Neural crest cell (in vitro differentiated cells): Measurements from ENCODE around the gene ADAMTSL1. TPM values are rescaled to one million over a fixed set of nuclear protein-coding genes. Genes with fewer than 3 reads are reported as not detected.

Source experiments
- DNase-seq: peaks from one replicate; pipeline ENCODE4 v3.0.0; 2021; ENCODE audit warnings: low read depth, mixed read lengths, low spot score
- H3K27ac Mint-ChIP-seq: one replicate; pipeline ENCODE4 v1.8.0; 2021; ENCODE audit warnings: mild to moderate bottlenecking, mixed read lengths; ENCODE audit not compliant: unreplicated experiment
- H3K27me3 Mint-ChIP-seq: 2 replicates; pipeline ENCODE4 v1.8.0; 2021; ENCODE audit warnings: low read depth, mild to moderate bottlenecking, mixed read lengths
- H3K36me3 Mint-ChIP-seq: 2 replicates; pipeline ENCODE4 v1.8.0; 2021; ENCODE audit warnings: low read depth, mild to moderate bottlenecking, mixed read lengths
- H3K4me1 Mint-ChIP-seq: 2 replicates; pipeline ENCODE4 v1.8.0; 2021; ENCODE audit warnings: mixed read lengths
- H3K4me3 Mint-ChIP-seq: one replicate; pipeline ENCODE4 v1.8.0; 2021; ENCODE audit warnings: mild to moderate bottlenecking, mixed read lengths
- H3K9me3 Mint-ChIP-seq: 2 replicates; pipeline ENCODE4 v1.8.0; 2021; ENCODE audit warnings: mixed read lengths
- microRNA-seq: library from miRNA; unstranded; fragments of <30 nt; microRNA quantifications from one replicate; pipeline ENCODE4, GENCODE V29; 2020
- total RNA-seq: library from RNA; stranded (reverse); gene quantifications from 2 replicates; pipeline ENCODE4 v1.2.1, GENCODE V29; 2021
- TF ChIP-seq, protein P1 (sequence below): fragments of 200-600 bp; sonication (generic); conservative IDR thresholded peaks from 2 replicates; pipeline ENCODE4 v1.5.0; 2021; ENCODE audit warnings: antibody characterized with exemption, mild to moderate bottlenecking

The ADAMTSL1 gene
- total RNA-seq, 1 donor from 2014 or later: 2.3 TPM

DNA sequence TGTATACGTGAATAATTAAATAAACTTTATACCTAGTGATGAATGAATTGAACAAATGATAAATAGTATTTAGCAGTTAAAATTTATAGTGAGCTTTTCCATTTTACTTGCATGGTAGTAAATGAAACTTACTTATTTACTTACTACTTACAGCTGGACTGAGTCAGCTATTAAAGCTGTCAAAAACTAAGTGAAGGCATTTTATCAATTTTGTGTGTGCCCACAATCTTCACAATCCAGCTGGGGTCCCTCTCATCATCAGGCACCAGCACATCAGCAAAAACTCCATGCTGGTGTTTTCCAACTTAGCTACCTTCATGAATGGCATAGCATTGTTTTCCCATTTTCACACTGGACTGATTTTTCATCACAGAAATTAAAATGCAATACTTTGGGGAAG lies 478.0 kb downstream of the ADAMTSL1 start:
- TF ChIP-seq, protein P1, sequence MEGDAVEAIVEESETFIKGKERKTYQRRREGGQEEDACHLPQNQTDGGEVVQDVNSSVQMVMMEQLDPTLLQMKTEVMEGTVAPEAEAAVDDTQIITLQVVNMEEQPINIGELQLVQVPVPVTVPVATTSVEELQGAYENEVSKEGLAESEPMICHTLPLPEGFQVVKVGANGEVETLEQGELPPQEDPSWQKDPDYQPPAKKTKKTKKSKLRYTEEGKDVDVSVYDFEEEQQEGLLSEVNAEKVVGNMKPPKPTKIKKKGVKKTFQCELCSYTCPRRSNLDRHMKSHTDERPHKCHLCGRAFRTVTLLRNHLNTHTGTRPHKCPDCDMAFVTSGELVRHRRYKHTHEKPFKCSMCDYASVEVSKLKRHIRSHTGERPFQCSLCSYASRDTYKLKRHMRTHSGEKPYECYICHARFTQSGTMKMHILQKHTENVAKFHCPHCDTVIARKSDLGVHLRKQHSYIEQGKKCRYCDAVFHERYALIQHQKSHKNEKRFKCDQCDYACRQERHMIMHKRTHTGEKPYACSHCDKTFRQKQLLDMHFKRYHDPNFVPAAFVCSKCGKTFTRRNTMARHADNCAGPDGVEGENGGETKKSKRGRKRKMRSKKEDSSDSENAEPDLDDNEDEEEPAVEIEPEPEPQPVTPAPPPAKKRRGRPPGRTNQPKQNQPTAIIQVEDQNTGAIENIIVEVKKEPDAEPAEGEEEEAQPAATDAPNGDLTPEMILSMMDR: no peak
- DNase-seq: no peak
- H3K4me1 Mint-ChIP-seq: no peaks in the 10 kb centered on the region
- H3K27ac Mint-ChIP-seq: no peak overlapping the region
- no peak overlapping the region for H3K4me3 Mint-ChIP-seq
- no peaks in the 10 kb centered on the region for H3K27me3 Mint-ChIP-seq
- H3K9me3 Mint-ChIP-seq: no peaks in the 10 kb centered on the region
- H3K36me3 Mint-ChIP-seq: no peaks in the 10 kb centered on the region

DNA sequence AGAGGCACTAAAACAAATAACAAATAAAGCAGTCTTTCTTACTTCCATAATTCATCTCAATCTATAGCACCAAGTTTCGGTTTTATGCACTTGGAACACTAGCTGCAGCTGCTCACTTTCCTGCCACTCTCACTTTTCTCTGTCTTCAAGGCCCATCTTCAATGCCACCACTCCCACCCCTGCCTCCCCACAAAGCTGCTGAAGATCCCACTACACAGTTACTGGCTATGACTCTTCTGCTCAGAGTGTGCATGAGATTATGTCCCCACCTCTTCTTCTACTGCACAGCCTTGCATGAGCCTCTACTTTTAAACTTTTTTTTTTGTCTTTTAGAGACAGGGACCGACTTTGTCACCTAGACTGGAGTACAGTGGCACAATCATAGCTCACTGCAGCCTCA lies 481.7 kb downstream of the ADAMTSL1 start:
- Mint-ChIP-seq H3K27ac (no peak overlapping the region), H3K27me3 (peaks cover 3% of the 10 kb centered on the region), H3K9me3 (no peaks in the 10 kb centered on the region), H3K4me1 (no peaks in the 10 kb centered on the region), H3K36me3 (no peaks in the 10 kb centered on the region), H3K4me3 (no peak overlapping the region)
- DNase-seq: no peak
- TF ChIP-seq, protein P1: no peak

Small RNA genes within 50 kb of the gene (microRNA-seq; reads per million reads assigned to microRNA genes)
- 2.4 reads per million for gene MIR3152
